HG03439 (cell line): ENCODE data around the gene TK1.

Source experiments
- ATAC-seq: cut with Tn5 transposase; IDR thresholded peaks from one replicate; pipeline ENCODE4 v1.9.1; 2021; ENCODE audit warnings: mild to moderate bottlenecking, moderate library complexity; ENCODE audit not compliant: unreplicated experiment

TK1 gene

DNA sequence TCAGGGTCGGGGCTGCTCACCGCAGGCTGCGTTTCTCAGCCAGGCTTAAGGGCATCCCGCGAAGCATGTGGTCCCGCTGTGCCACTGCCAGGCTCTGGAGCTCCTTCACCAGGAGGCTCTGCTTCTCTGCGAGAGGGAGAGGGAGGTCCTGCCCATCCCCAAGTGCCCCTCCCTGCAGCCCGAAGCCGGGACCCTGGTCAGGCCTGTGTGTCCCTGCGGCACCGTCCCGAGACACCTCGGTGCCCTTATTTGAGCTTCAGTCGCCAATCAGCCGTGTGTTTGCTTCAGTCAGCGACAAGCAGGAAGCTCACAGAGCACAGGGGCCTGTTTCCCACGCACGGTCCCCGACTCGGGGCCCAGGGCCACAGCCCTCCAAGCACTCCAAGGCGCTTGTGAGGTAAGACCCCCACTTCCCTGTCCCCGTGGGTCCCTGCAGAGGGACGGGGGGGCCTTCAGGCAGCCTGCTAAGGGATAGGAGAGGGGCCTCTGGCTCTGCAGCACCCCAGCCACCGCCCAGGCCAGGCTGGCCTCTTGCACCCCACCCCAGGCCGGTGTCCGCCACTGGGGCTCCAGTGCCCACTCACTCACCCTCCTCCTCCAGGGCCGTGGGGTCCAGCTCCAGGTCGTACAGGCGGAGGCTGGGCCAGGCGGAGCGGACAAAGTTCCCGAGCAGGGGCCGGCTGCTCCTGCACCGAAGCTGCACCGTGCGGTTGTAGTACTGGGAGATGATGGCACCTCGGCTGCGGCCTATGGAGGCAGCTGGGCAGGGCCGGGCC lies 61.5 kb downstream of the TK1 start:
- ATAC-seq: no peak

DNA sequence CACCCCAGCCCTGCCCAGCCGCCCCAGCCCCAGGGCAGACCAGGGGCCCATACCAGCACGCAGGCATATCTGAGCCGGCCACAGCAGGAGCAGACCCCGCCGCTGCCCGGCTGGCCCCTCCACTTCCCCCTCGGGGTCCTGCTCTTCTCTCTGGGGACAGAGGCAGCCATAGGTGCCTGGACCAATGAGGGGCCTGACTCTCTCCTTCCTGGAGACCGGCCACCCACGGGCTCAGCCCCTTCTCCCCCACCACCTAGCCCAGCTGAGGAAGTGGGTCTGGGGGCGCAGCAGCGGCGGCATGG lies 62.1 kb downstream of the TK1 start:
- no peak for ATAC-seq
